Epidermal melanocyte (primary cell): ENCODE data around the gene RCSD1.

Experiments used
- DNase-seq: peaks from one replicate; pipeline ENCODE4 v3.0.0; 2011; ENCODE audit warnings: low spot score; ENCODE audit not compliant: insufficient read length

Gene RCSD1

DNA sequence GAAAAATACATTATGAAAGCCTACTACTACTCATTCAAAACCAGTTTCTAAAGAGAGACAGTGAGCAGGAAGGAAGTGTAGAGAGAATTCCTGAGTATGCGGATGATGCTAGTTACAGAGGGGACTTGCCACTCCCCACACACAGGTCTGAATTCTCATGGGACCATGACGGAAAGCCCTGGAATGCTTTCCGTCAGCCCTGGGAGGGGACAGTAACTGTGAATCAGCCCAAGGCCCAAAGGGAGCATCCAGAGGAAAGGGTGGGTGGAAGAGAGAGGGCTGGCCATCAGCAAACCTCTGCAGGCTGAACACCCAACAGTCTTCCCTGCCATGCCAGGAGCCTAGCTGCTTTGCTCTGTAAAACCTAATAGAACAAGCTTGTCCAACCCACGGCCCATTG is 36.4 kb downstream of the RCSD1 start:
- no peak for DNase-seq

DNA sequence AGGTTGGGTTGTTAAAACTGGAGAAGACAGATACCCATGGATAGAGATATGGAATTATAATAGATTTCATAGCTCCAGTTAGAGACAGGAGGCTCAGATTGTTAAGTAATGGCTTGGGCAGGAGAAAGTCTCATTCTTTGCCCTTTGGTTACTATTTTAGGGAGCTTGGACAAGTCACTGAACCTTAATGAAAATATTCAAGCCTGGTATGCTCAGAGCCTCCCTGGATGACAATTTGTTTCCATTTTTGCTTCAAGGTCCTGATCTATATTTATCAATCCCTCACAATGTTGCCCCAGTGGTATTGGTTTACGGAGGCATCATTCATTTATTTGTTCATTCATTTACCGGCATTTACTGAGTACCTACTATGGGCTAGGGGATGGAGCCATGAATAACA is 37.5 kb downstream of the RCSD1 start:
- DNase-seq = no peak

DNA sequence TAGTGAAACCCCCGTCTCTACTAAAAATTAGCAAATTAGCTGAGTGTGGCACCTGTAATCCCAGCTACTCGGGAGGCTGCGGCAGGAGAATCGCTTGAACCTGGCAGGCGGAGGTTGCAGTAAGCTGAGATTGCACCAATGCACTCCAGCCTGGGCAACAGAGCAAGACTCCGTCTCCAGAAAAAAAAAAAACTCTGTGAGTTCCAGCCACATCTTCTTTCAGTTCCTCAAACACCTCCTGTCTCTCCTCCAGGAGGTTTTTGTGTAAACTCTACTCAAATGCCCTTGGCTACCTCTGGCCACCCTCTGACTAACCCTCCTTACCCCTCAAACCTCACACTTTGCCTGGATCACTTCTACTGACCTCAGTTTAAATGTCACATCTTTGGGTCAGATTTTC is 38.1 kb downstream of the RCSD1 start:
- DNase-seq = no peak

DNA sequence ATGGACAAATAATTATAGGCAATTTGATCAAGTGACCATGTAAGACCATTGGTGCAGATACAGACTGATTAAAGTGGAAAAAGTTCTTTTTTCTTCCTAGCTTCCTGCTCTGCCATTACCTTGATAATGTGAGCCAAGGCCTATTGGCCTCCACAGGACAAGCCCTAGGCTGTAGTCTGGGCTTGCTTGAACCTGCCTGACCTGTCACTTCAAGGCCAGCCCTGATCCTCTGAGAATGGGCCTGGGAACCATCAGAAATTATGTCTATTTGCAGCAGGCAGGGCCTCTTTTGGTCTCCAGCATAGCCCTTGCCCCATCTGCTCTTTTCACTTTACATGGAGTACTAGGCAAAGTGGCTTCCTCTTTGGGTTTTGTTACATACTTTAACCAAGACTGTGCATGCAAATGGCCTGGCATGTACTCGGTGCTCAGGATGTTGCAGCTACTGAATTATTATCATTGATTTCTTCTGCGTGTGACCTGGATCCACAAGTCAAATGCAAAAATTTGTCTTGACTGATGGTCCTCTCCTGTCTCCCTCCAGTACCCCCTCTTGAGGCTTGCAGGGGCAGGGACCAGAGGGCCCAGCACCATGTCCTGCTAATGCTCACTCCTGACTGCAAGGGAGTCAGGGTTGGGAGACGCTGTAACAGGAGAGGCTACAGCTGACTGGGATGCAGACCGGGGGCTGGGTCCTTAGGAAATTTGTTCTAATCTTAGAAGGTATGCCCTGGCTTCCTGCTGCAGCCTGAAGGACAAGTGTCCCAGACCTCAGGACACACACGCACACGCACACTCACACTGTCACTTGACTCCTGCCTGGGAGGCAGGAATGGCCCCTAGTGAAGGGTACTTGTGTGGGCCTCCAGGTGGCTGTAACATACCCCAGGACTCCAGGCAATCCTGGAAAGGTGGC is 39.4 kb downstream of the RCSD1 start:
- DNase-seq = no peak

DNA sequence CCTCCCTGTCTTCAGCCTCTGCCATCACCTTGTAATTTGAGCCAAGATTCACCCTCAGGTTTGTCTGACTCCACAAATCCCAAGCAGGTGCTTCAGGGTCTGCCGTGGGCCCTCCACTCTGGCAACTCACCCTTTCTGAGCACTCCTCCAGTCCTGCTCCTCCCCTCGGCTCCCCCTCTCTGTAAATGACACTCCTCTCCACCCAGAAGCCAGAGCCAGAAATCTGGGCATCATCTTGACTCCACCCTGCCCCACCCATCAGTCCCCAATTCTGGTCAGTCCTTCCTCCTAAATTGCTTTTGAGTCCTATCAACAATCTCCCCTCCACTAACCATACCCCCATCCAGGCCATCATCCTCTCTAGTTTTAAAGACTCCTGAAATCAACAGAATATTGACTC is 40.5 kb downstream of the RCSD1 start:
- DNase-seq = no peak

DNA sequence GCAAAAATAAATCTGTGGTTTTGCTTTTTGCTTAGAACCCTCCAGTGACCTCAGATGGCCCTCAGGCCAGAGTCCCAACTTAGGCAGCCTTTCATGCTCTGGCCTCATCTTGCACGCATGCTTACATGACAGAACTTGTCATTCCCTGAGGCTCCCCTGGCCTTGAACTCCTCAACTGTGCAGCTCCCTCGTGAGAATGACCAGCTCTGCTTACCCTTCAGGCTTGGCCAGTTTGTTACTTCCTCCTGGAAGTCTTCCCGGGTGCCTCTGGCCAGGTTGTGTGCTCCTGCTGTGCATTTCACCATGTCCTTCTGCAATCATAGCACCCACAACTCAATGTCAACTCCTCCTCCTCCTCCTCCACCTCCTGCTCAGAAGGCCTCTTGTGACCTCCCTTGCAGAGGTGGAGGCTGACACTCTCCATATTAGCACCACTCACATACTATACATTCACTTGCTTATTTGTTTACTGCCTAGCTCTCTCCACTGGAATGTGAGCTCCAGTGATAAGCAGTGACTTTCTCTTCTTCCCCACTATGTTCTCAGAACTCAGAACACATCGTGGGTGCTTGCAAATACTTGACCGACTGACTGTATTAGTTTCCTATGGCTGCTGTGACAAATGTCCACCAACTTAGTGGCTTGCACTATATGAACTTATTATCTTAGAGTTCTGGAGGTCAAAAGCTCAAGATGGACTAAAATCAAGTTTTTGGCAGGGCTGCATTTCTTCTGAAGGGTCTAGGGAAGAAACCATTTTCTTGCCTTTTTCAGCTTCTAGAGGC is 41.9 kb downstream of the RCSD1 start:
- DNase-seq = peak; percentile 35

DNA sequence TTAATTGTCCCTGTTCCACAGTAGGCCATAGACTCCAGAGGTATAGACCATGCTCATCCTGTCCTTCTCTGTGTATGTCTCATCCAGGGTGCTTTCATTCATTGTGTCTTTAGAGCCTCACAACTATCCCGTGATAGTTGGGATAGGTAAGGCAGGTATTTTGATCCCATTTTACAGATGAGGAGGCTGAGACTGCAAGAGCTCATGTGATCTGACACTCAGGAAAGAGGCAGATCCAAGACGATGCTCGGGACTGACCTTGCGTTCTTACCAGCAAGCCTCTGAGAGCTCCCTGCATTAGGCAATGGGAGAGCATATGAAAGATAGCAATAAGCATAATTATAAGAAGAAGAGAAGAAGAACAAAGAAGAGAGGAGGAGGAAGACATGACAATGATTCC is 42.8 kb downstream of the RCSD1 start:
- DNase-seq = no peak

DNA sequence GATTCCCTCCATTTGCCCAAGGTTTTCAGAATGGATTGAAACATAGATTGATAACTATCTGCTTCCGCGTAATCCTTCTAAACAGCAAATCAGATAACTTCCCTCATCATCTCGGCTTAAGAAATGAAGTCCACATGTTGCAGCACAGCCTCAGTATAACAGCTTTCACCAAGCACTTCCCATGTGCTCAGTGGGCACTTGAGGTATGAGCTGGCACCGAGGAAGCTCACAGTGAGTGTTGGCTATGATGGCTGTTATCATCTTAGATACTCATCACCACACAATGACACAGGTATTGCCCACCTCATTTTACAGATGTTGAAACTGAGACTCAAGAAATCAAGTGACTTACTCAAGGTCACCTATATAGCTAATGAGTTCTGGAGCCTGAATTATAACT is 43.2 kb downstream of the RCSD1 start:
- no peak for DNase-seq

DNA sequence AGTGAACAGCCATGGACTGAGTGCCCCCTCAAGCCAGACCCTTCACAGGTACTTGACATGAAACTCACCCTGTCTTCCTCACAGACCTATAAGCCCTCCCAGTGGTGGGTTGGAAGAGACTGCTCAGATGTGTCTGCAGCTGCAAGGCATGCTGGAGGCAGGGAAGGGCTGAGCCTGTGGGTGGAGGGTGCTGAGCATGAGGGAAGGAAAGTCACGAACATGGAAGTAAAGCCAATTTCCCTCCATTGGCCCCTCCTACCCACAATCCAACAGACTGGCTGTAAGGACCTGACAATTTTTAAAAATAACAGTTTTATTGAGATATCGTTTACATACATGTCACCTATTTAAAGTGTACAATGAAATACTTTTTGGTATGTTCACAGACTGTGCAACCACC is 44.1 kb downstream of the RCSD1 start:
- no peak for DNase-seq

DNA sequence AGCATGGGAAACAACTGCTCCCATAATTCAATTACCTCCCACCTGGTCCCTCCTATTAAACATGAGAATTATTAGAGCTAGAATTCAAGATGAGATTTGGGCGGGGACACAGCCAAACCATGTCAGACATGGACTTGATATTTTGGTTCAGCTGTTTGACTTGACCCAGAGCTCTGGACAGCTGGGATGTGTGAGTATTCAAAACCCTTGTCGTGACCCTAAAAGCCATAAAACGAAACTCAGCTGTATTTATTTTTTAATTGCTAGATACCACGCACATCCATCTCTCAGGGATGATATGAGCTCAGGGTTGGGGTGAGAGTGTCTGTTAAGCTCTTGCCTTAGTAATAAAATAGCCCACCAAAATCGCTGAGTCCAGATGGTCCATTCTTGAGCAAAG is 45.4 kb downstream of the RCSD1 start:
- DNase-seq = no peak

DNA sequence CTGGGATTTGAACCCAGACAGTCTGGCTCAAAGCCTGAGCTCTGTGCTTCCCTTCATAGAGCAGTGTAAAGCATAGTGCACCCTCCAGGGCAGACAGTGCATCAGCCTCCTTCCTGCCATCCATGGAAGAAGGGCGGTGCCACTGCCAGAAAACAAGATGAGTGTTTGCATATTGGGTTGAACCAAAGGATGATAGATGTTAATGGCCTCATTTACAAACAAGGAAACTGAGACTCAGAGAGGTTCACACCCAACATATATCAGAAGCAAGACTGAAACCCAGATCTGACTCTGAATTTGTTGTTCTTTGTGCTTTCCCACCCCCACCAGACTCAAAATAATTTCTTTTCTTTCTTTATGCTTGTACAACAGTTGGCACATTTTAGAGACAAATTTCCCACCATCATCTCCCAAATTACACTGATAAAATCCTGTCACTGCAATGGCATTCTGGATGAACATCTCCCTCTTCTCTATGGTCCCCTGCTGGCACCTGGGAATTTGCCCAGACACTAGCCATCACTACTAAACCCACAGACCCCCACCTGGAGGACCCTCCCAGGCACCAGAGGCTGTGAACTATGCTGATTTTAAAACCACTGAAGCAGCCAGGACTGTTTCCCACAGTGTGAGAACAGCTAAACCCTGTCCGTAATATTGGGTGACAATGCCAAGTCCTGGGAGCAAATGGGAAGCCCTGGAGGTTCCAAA is 46.3 kb downstream of the RCSD1 start:
- no peak for DNase-seq

DNA sequence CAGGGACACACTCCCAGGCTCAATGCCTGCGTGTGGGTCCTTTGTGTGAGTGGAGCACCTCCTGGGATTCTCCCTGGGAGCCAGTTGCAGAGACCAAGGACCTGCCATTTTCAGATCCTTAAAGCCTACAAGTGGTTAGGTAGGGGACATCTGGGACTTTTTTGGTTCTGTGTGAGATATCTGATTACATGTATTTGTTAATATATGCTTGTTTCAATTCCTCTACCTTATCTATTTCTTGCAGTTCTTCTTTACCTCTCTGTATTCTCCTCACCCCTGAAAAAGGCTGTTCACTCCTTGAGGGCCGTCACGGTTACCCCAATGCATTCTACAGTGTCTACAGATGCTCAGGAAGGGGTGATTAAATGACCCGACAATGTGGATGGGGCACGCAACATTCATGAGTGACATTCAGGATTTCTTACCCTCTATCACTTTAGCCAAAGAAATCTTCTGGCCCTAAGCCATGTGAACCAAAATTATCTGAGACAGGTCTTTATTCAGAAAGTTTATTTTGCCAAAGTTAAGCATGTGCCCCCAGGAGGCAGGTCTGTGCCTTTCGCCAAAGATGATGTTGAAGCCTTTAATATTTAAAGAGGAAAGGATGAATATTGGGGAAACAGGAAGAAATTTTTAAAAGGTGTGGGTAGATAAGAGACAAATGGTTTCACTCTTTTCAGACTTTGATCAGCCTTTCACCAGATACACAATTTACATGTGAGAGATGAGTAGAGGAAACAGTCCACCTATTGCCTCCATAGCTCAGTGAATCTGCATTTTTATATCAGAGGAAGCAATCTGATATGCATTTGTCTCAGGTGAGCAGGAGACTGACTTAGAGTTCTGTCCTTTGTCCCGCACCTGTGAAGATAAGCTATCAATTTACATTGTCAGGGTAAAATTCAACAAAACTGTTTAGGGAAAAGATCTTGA is 47.1 kb downstream of the RCSD1 start:
- no peak for DNase-seq

DNA sequence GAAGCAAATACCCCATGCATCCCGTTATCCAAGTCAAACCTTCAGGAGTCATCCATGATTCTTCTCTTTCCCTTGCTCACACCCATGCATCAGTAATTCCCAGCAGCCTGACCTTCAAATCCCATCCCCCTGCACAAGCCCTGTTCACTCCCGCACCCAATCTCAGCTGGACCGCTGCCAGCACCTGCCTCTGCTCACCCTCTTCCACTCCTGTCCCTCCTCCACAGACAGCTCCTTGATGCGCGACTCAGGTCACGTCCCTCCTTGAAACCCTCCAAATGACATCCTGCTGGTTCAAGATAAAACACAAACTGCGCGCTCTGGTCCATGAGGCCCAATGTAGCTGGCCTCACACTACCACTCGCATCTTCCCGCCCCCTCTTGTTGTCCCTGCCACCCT is 48.4 kb downstream of the RCSD1 start:
- DNase-seq = no peak

DNA sequence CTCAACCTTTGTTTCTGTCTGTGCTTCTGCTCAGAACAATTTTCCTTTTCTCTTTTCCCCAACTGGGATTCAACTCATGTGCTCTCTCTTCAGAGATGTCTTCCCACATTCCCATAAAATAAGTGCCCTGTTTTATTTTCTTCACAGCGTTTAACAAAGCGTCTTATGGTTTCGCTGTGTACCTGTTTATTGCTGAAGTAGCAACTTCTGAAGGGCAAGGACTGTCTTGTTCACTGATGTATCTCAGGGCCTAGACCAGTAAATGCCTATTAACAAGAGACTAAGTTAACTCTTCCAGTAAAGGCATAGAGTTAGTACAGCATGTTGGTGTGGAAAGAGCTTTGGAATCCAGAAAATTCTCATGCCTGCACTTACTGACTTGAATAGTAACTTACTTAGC is 48.8 kb downstream of the RCSD1 start:
- DNase-seq = no peak

DNA sequence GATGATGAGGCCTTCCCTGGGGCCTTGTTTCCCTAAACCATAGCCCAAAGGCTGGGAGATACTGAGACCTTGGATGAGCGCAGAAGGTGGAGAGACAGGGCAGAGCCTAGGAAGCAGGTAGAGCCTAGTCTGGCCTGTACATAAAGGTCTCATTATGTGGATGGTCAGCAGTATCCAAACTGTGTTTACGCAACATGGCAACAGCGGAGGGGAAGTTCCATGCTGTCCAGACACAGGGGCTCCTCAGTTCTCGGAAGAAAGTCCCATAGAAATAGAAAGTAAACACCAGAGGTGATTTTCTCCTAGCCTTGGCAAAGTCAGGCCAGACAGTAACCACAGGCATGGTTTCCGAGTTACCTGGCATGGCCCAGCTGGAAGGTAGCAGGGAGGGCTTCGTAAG is 49.7 kb downstream of the RCSD1 start:
- DNase-seq = no peak

DNA sequence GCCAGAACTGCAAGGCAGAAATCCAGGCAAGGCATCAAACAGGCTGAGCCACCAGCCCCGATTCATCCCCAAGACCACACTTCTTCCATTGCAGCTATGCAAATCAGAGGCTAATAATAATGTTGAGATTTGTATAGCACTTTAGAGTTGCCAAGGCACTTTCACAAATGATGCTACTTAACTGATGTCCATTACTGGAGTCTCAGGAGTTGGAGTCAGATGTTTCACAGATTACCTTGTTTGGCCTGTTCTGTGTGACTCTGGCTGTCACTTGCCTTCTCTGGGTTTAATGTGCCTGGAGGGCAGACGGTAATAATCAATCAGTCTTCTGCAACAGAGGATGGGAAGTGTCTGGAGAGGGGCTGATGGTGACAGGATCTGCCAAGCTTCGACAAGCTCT is 51.0 kb downstream of the RCSD1 start:
- no peak for DNase-seq

DNA sequence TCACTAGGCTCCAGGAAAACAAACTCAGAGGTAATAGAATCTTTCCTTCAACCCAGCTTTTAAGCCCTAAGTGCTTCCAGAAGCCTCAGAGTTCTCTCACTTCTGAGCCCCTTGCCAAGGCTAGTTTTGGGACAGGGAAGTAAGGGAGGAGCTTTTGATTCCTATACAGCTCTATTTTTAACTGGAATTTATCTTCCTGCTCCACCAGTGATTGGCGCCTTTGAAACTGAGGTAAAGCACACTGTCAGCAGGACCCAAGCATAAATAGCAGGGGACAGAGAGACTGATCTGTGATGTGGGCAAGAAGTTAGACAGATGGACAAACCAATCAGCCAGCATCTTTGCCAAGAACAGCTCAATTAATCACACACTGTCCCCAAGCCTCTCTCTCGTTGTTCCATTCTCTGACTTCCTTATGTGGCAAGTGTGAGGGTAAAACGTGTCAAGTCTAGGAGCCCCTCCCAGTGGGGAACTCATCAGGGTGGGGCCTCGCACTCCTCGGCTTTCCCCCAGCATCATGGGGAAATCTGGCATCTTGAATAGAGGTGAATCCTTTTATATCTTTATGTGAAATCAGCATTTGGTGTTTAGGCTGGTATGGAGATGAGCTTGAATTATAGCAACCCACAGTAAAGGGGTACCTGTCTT is 51.5 kb downstream of the RCSD1 start:
- no peak for DNase-seq

DNA sequence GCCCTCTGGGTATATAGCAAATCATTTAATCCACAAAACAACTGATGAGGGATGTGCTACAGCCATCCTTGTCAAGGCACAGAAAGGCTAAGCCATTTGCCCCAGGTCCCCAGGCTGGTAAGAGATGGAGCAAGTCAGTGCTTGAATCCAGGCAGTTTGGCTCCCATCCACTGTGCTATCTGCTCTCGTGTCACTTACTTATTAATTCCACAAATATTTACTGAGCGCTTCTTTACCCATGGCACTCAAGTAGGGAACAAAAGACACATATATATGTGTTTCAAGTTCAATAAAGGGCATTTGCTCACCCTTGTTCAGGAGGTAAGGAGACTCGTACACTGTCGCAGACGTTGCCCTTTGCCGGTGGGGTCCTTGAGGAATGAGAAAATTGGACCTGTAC is 53.2 kb downstream of the RCSD1 start:
- DNase-seq = no peak

DNA sequence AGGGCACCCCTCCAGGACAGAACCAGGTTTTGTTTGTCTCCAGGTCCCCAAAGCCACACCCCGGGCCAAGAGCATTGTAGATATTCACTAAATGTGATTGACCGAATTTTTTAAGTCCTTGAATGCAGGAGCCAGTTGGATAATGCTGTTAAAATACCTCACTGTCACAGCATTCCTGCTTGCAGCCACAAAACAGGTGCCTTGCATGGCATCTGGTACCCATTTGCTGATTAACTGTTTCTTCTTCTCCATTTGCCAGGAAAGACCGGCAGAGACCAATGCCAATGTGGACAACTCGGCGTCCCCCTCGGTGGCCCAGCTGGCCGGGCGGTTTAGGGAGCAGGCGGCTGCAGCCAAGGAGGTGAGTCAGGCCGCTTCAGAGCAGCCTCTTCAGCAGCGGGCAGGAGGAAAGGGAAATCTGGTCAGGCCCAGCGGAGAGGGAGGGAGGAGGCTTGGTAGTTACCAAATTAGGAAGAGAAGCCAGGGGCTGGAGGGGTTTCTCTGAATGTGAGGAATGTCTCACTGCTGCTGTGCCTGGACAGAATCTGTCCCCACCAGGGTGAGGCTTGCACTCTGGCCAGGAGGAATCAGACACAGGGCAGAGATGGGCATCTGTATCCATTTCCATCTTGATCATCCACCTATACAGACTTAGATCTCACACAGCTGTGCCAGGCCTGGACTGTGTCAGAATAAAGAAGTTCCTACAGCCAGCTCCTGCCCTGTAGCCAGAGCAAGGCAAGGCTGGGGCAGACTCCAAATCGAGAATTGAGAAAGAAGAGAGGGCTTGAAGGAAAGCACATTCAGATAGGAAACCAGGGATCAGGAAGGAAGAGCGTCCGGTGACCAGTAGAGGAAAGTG is 53.8 kb downstream of the RCSD1 start:
- no peak for DNase-seq

DNA sequence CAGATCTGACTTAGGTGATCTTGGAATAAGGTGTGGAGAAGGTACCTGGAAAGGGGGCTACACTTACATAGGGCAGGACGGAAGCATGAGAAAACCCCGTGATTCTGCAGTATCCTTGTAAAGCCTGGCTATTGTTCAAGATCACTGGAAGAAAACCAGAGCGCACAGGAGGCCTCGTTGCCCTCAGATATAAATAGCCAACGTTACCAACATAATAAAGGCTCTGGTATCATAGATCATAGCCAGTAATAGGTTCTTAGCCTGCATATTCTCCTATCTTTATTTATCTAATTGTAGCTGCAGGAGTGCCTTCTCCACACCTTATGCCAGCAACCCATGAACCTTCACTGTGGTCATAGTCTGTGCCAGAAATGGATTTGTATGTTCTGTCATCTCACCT is 55.8 kb downstream of the RCSD1 start:
- no peak for DNase-seq
